LNCaP clone FGC (cell line): ENCODE results near the gene RFTN1.

Experiments
- DNase-seq: peaks from one replicate; pipeline ENCODE4 v3.0.0-alpha.2; 2011; ENCODE audit warnings: low read depth
- H3K4me3 ChIP-seq: 2 replicates; pipeline ENCODE4 v1.5.1; 2011; ENCODE audit warnings: mild to moderate bottlenecking, low read depth, low read length, control low read depth
- TF ChIP-seq, protein P1 (sequence below): IDR thresholded peaks from 2 replicates; pipeline ENCODE4 v1.5.1; 2012; ENCODE audit warnings: mild to moderate bottlenecking; ENCODE audit not compliant: control insufficient read depth, insufficient read depth; ENCODE audit errors: extremely low read depth

The RFTN1 gene

DNA sequence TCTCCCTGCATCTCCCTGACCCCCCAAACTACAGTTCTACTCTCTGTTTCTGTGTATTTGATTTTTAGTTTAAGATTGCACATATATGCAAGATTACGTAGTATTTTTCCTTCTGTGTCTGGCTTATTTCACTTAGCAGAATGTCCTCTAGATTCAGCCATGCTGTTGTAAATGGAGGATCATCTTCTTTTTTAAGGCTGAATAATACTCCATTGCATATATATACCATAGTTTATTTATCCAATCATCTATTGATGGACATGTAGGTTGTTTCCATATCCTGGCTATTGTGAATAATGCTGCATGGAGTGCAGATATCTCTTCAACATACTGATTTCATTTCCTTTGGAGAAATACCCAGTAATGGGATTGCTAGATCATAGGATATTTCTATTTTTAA is 70.8 kb downstream of the RFTN1 start:
- no peak for DNase-seq
- TF ChIP-seq, protein P1, sequence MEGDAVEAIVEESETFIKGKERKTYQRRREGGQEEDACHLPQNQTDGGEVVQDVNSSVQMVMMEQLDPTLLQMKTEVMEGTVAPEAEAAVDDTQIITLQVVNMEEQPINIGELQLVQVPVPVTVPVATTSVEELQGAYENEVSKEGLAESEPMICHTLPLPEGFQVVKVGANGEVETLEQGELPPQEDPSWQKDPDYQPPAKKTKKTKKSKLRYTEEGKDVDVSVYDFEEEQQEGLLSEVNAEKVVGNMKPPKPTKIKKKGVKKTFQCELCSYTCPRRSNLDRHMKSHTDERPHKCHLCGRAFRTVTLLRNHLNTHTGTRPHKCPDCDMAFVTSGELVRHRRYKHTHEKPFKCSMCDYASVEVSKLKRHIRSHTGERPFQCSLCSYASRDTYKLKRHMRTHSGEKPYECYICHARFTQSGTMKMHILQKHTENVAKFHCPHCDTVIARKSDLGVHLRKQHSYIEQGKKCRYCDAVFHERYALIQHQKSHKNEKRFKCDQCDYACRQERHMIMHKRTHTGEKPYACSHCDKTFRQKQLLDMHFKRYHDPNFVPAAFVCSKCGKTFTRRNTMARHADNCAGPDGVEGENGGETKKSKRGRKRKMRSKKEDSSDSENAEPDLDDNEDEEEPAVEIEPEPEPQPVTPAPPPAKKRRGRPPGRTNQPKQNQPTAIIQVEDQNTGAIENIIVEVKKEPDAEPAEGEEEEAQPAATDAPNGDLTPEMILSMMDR = no peak
- H3K4me3 ChIP-seq = no peak overlapping the region

- TF ChIP-seq, protein P1 = no peak
- H3K4me3 ChIP-seq = no peak overlapping the region
- no peak for DNase-seq
Measured at GRCh38 chr3:16441371-16441875, 72.1 kb downstream of the RFTN1 start.

- TF ChIP-seq, protein P1 = no peak
- DNase-seq = no peak
- H3K4me3 ChIP-seq = no peak overlapping the region
Measured at GRCh38 chr3:16439848-16440708, 73.4 kb downstream of the RFTN1 start.

GRCh38 chr3:16439163-16439847 is 74.2 kb downstream of the RFTN1 start:
- TF ChIP-seq, protein P1 = no peak
- no peak overlapping the region for H3K4me3 ChIP-seq
- no peak for DNase-seq

GRCh38 chr3:16437640-16438039 is 75.9 kb downstream of the RFTN1 start:
- H3K4me3 ChIP-seq = no peak overlapping the region
- no peak for DNase-seq
- TF ChIP-seq, protein P1 = no peak

- DNase-seq = no peak
- TF ChIP-seq, protein P1 = no peak
- H3K4me3 ChIP-seq = no peak overlapping the region
Measured at GRCh38 chr3:16433701-16434151, 79.8 kb downstream of the RFTN1 start.
